GM21717 (cell line): Measurements from ENCODE around the gene XPO5.

Experiments
- ATAC-seq: cut with Tn5 transposase; IDR thresholded peaks from one replicate; pipeline ENCODE4 v1.9.1; 2021; ENCODE audit warnings: mild to moderate bottlenecking, moderate library complexity; ENCODE audit not compliant: unreplicated experiment

The XPO5 gene

GRCh38 chr6:43520097-43520496 lies 55.7 kb downstream of the XPO5 start:
- ATAC-seq = no peak

GRCh38 chr6:43517505-43518357 lies 58.1 kb downstream of the XPO5 start:
- no peak for ATAC-seq

- ATAC-seq = peak; percentile 80
Measured at GRCh38 chr6:43516697-43517504, 58.9 kb downstream of the XPO5 start, which contains the start of the genes POLR1C and YIPF3. TSS of gene POLR1C (plus strand) at chr6:43517089. CDS start at chr6:43517110, 21 bp downstream. TSS of gene YIPF3 (minus strand) at chr6:43516926. CDS start at chr6:43516807, 119 bp downstream.

GRCh38 chr6:43516367-43516696 lies 59.5 kb downstream of the XPO5 start:
- ATAC-seq = peak; percentile 2

- no peak for ATAC-seq
Measured at GRCh38 chr6:43515808-43516207, 60.0 kb downstream of the XPO5 start.

- ATAC-seq = no peak
Measured at GRCh38 chr6:43511824-43512415, 63.9 kb downstream of the XPO5 start.

GRCh38 chr6:43510827-43511163 lies 65.0 kb downstream of the XPO5 start:
- no peak for ATAC-seq

GRCh38 chr6:43509984-43510826 lies 65.6 kb downstream of the XPO5 start, which contains the start of gene LRRC73:
TSS of gene LRRC73 (minus strand) at chr6:43510346. CDS start at chr6:43509785, 561 bp downstream.
- ATAC-seq = peak; percentile 49

- no peak for ATAC-seq
Measured at GRCh38 chr6:43509142-43509983, 66.5 kb downstream of the XPO5 start.

- ATAC-seq = no peak
Measured at GRCh38 chr6:43508481-43509141, 67.2 kb downstream of the XPO5 start.

- no peak for ATAC-seq
Measured at GRCh38 chr6:43506667-43507471, 69.0 kb downstream of the XPO5 start.

GRCh38 chr6:43506171-43506570 lies 69.7 kb downstream of the XPO5 start:
- no peak for ATAC-seq

GRCh38 chr6:43505718-43506117 lies 70.1 kb downstream of the XPO5 start:
- ATAC-seq = no peak

GRCh38 chr6:43504756-43505593 lies 70.9 kb downstream of the XPO5 start:
- no peak for ATAC-seq

GRCh38 chr6:43503443-43503842 lies 72.4 kb downstream of the XPO5 start:
- no peak for ATAC-seq

GRCh38 chr6:43502666-43503065 lies 73.2 kb downstream of the XPO5 start:
- ATAC-seq = no peak

GRCh38 chr6:43500921-43501320 lies 74.9 kb downstream of the XPO5 start:
- no peak for ATAC-seq
